ENCODE measurements around the gene COL12A1. TPM values are rescaled to one million over a fixed set of nuclear protein-coding genes. Genes with fewer than 3 reads are reported as not detected.

The COL12A1 gene
- total and polyA plus RNA-seq, 10 of the 15 experiments (the other 5 are each of a cell fraction or from before 2014, with no cell fraction given) = under 0.01 to 0.69 (median 0.11) TPM; not detected in 6

DNA sequence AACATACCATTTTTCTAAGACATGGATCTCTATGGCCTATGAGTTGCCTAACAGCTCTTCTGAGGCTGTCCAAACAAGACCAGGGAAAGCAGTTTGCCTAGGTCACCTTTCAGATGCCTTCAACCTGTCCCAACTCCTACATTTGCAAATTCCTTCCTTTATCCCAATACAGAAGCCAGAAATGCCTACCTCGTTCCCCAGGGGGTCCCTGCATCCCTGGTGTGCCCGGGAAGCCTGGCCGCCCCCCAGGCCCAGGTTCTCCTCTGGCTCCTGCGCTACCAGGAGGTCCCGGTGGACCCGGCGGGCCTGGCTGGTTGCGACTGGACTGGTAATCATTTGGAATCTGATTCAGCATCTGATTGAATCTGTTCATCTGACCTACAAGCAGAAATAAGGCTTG lies 115.9 kb downstream of the COL12A1 start:
- H2AFZ ChIP-seq (ENCODE audit: control insufficient read depth, low read depth, low read length) = no peak overlapping the region
- H3K9me3 ChIP-seq (replicated peaks; ENCODE audit: control insufficient read depth, insufficient read depth, low read length) = no peaks in the 10 kb centered on the region
- ChIA-PET RAD21 (ENCODE audit: unreplicated experiment) (no interaction called here), SMC1A (ENCODE audit: uncharacterized antibody, unreplicated experiment) (no interaction called here), POLR2A (no interaction called here), CTCF (no interaction called here)
- intact Hi-C loops (cut with micrococcal nuclease; ENCODE audit: unreplicated experiment) = no loop called here
- TF ChIP-seq, protein P1, sequence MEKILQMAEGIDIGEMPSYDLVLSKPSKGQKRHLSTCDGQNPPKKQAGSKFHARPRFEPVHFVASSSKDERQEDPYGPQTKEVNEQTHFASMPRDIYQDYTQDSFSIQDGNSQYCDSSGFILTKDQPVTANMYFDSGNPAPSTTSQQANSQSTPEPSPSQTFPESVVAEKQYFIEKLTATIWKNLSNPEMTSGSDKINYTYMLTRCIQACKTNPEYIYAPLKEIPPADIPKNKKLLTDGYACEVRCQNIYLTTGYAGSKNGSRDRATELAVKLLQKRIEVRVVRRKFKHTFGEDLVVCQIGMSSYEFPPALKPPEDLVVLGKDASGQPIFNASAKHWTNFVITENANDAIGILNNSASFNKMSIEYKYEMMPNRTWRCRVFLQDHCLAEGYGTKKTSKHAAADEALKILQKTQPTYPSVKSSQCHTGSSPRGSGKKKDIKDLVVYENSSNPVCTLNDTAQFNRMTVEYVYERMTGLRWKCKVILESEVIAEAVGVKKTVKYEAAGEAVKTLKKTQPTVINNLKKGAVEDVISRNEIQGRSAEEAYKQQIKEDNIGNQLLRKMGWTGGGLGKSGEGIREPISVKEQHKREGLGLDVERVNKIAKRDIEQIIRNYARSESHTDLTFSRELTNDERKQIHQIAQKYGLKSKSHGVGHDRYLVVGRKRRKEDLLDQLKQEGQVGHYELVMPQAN (conservative IDR thresholded peaks at IDR 0.05) = no peak
- TF ChIP-seq BRCA1 (IDR thresholded peaks at IDR 0.05; ENCODE audit: low read depth, low read length) (no peak), RAD21 (IDR thresholded peaks at IDR 0.05; ENCODE audit: insufficient read depth, low read depth, low read length) (no peak), FOXM1 (IDR thresholded peaks at IDR 0.05; ENCODE audit: low read depth, low read length) (no peak), ESRRA (IDR thresholded peaks at IDR 0.05; ENCODE audit: low read length) (no peak), ZNF274 (IDR thresholded peaks at IDR 0.05; ENCODE audit: insufficient read depth, insufficient read length) (no peak), PAX5 (IDR thresholded peaks at IDR 0.05; ENCODE audit: borderline replicate concordance, low read depth, low read length) (no peak), CHD1 (IDR thresholded peaks at IDR 0.05; ENCODE audit: low read depth, low read length) (no peak), TARDBP (IDR thresholded peaks at IDR 0.05; ENCODE audit: borderline replicate concordance) (no peak), KDM1A (IDR thresholded peaks at IDR 0.05; ENCODE audit: borderline replicate concordance) (no peak), ETV6 (conservative IDR thresholded peaks at IDR 0.05 in 1 of 2, IDR thresholded peaks at IDR 0.05 in 1 of 2; ENCODE audit: borderline replicate concordance in 1 of 2, low read depth in 1 of 2) (no peak), STAT1 (conservative IDR thresholded peaks at IDR 0.05) (no peak)
- TF ChIP-seq, protein P2, sequence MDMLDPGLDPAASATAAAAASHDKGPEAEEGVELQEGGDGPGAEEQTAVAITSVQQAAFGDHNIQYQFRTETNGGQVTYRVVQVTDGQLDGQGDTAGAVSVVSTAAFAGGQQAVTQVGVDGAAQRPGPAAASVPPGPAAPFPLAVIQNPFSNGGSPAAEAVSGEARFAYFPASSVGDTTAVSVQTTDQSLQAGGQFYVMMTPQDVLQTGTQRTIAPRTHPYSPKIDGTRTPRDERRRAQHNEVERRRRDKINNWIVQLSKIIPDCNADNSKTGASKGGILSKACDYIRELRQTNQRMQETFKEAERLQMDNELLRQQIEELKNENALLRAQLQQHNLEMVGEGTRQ (IDR thresholded peaks at IDR 0.05; ENCODE audit: borderline replicate concordance, low read depth, low read length) = no peak
- TF ChIP-seq, protein P3, sequence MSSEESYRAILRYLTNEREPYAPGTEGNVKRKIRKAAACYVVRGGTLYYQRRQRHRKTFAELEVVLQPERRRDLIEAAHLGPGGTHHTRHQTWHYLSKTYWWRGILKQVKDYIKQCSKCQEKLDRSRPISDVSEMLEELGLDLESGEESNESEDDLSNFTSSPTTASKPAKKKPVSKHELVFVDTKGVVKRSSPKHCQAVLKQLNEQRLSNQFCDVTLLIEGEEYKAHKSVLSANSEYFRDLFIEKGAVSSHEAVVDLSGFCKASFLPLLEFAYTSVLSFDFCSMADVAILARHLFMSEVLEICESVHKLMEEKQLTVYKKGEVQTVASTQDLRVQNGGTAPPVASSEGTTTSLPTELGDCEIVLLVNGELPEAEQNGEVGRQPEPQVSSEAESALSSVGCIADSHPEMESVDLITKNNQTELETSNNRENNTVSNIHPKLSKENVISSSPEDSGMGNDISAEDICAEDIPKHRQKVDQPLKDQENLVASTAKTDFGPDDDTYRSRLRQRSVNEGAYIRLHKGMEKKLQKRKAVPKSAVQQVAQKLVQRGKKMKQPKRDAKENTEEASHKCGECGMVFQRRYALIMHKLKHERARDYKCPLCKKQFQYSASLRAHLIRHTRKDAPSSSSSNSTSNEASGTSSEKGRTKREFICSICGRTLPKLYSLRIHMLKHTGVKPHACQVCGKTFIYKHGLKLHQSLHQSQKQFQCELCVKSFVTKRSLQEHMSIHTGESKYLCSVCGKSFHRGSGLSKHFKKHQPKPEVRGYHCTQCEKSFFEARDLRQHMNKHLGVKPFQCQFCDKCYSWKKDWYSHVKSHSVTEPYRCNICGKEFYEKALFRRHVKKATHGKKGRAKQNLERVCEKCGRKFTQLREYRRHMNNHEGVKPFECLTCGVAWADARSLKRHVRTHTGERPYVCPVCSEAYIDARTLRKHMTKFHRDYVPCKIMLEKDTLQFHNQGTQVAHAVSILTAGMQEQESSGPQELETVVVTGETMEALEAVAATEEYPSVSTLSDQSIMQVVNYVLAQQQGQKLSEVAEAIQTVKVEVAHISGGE (CRISPR knock-in tag; IDR thresholded peaks at IDR 0.05) = no peak
- TF ChIP-seq, protein P4, sequence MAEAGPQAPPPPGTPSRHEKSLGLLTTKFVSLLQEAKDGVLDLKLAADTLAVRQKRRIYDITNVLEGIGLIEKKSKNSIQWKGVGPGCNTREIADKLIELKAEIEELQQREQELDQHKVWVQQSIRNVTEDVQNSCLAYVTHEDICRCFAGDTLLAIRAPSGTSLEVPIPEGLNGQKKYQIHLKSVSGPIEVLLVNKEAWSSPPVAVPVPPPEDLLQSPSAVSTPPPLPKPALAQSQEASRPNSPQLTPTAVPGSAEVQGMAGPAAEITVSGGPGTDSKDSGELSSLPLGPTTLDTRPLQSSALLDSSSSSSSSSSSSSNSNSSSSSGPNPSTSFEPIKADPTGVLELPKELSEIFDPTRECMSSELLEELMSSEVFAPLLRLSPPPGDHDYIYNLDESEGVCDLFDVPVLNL (IDR thresholded peaks at IDR 0.05; ENCODE audit: low read depth, low read length) = no peak
- TF ChIP-seq, protein P5, sequence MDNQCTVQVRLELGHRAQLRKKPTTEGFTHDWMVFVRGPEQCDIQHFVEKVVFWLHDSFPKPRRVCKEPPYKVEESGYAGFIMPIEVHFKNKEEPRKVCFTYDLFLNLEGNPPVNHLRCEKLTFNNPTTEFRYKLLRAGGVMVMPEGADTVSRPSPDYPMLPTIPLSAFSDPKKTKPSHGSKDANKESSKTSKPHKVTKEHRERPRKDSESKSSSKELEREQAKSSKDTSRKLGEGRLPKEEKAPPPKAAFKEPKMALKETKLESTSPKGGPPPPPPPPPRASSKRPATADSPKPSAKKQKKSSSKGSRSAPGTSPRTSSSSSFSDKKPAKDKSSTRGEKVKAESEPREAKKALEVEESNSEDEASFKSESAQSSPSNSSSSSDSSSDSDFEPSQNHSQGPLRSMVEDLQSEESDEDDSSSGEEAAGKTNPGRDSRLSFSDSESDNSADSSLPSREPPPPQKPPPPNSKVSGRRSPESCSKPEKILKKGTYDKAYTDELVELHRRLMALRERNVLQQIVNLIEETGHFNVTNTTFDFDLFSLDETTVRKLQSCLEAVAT (IDR thresholded peaks at IDR 0.05) = no peak
- H3K9ac ChIP-seq (ENCODE audit: control insufficient read depth, insufficient read depth, low read length) = no peak overlapping the region
- no peak overlapping the region for H3K4me3 ChIP-seq
- DNase-seq (ENCODE audit: low read depth, low spot score) (no peak), FAIRE-seq (no peak), ATAC-seq (no peak)
- no TSS peak for BruUV-seq (replicated peaks)
- H4K20me1 ChIP-seq (ENCODE audit: control insufficient read depth, insufficient read depth) = no peaks in the 10 kb centered on the region
- H3K36me3 ChIP-seq (ENCODE audit: control insufficient read depth in 2 of 2, insufficient read depth in 2 of 2, low read length in 1 of 2) = no peaks in the 10 kb centered on the region
- in situ Hi-C loops (cut with MboI) = no loop called here
- peaks cover 0 to 2% of the 10 kb centered on the region in 2 experiments; a peak in 2 of 4 replicates for H3K27me3 ChIP-seq (replicated peaks in 1 of 2; ENCODE audit: control insufficient read depth in 2 of 2, insufficient read depth in 2 of 2, low read length in 1 of 2)
- H3K27ac ChIP-seq (ENCODE audit: control insufficient read depth, insufficient read depth) = no peak overlapping the region
- H3K4me2 ChIP-seq (ENCODE audit: control insufficient read depth, insufficient read depth) = no peak overlapping the region
- no peaks in the 10 kb centered on the region for H3K79me2 ChIP-seq (ENCODE audit: control insufficient read depth, insufficient read depth, low read length)
- no peaks in the 10 kb centered on the region for H3K4me1 ChIP-seq (ENCODE audit: control insufficient read depth, insufficient read depth, low read length)
- 41% methylated on average over 8 of the region's 8 CpGs for WGBS (ENCODE audit: insufficient coverage, insufficient replicate concordance, low lambda C conversion rate, missing lambda C conversion rate)
